Mesenchymal stem cell (in vitro differentiated cells and primary cell): ENCODE data around the gene NET1.

Experiments
- DNase-seq: peaks from one replicate; pipeline ENCODE4 v3.0.0-alpha.2; 2013
- H2AFZ ChIP-seq: one replicate; pipeline ENCODE4 v1.6.1; 2013; ENCODE audit warnings: low read depth, mild to moderate bottlenecking, control low read depth, inconsistent platforms, low read length, moderate library complexity
- H2AK5ac ChIP-seq: 2 replicates; pipeline ENCODE4 v1.6.1; 2013; ENCODE audit warnings: low read length, moderate library complexity, mild to moderate bottlenecking, inconsistent platforms; ENCODE audit not compliant: severe bottlenecking
- H2BK120ac ChIP-seq: one replicate; pipeline ENCODE4 v1.6.1; 2013; ENCODE audit warnings: low read depth, mild to moderate bottlenecking, inconsistent platforms, low read length, moderate library complexity
- H2BK12ac ChIP-seq, 2 experiments: one replicate each; pipeline ENCODE4 v1.6.1; 2013; ENCODE audit warnings: inconsistent platforms in 2 of 2, low read length in 2 of 2, mild to moderate bottlenecking in 2 of 2, moderate library complexity in 2 of 2, control low read depth in 1 of 2
- H2BK15ac ChIP-seq: one replicate; pipeline ENCODE4 v1.6.1; 2013; ENCODE audit warnings: mild to moderate bottlenecking, low read depth, inconsistent platforms; ENCODE audit not compliant: poor library complexity, severe bottlenecking
- H2BK5ac ChIP-seq: 2 replicates; pipeline ENCODE4 v1.6.1; 2013; ENCODE audit warnings: low read depth, mild to moderate bottlenecking, low read length, control low read depth, inconsistent platforms; ENCODE audit not compliant: poor library complexity, severe bottlenecking
- H3K14ac ChIP-seq, 2 experiments: one replicate each; pipeline ENCODE4 v1.6.1; 2013; ENCODE audit warnings: inconsistent platforms in 2 of 2, low read length in 2 of 2, control low read depth in 1 of 2, mild to moderate bottlenecking in 1 of 2, moderate library complexity in 1 of 2
- H3K18ac ChIP-seq, 2 experiments: one replicate each; pipeline ENCODE4 v1.6.1; 2013; ENCODE audit warnings: inconsistent platforms in 2 of 2, low read length in 2 of 2, control low read depth in 1 of 2, low read depth in 1 of 2, mild to moderate bottlenecking in 1 of 2
- H3K23ac ChIP-seq, 2 experiments: one replicate each; pipeline ENCODE4 v1.6.1; 2013; ENCODE audit warnings: inconsistent platforms in 2 of 2, low read length in 2 of 2, mild to moderate bottlenecking in 2 of 2, moderate library complexity in 2 of 2, control low read depth in 1 of 2
- H3K27ac ChIP-seq: 2 replicates; pipeline ENCODE4 v1.5.1; 2013; ENCODE audit warnings: mild to moderate bottlenecking, moderate library complexity, low read length, control low read depth, inconsistent platforms; ENCODE audit not compliant: poor library complexity, severe bottlenecking
- H3K27me3 ChIP-seq, 2 experiments: 2 replicates each; pipeline versions ENCODE4 v1.6.1 to v1.7.0; 2013; ENCODE audit warnings: low read length in 2 of 2, mild to moderate bottlenecking in 2 of 2, moderate library complexity in 2 of 2, control low read depth in 1 of 2, inconsistent platforms in 1 of 2; ENCODE audit not compliant: control insufficient read depth in 1 of 2, insufficient read depth in 1 of 2
- H3K36me3 ChIP-seq, 2 experiments: 2 replicates each; pipeline versions ENCODE4 v1.6.1 to v1.7.0; 2013; ENCODE audit warnings: low read length in 2 of 2, control low read depth in 1 of 2, inconsistent platforms in 1 of 2, low read depth in 1 of 2, mild to moderate bottlenecking in 1 of 2; ENCODE audit not compliant: insufficient read depth in 2 of 2, control insufficient read depth in 1 of 2
- H3K4ac ChIP-seq, 2 experiments: one replicate each; pipeline ENCODE4 v1.6.1; 2013; ENCODE audit warnings: inconsistent platforms in 2 of 2, low read length in 2 of 2, mild to moderate bottlenecking in 2 of 2, moderate library complexity in 2 of 2, control low read depth in 1 of 2, low read depth in 1 of 2
- H3K4me1 ChIP-seq: 2 replicates; pipeline ENCODE4 v1.6.1; 2013; ENCODE audit warnings: low read depth, low read length, control low read depth; ENCODE audit not compliant: control insufficient read depth, insufficient read depth
- H3K4me2 ChIP-seq: 2 replicates; pipeline ENCODE4 v1.6.1; 2013; ENCODE audit warnings: low read length, mild to moderate bottlenecking, inconsistent platforms; ENCODE audit not compliant: poor library complexity, severe bottlenecking
- H3K4me3 ChIP-seq, 2 experiments: 2 replicates each; pipeline versions ENCODE4 v1.5.1 to v1.7.0; 2013; ENCODE audit warnings: low read length in 2 of 2, mild to moderate bottlenecking in 2 of 2, control low read depth in 1 of 2, low read depth in 1 of 2; ENCODE audit not compliant: insufficient read depth in 1 of 2
- H3K79me1 ChIP-seq: replicated peaks from 2 replicates; pipeline ENCODE4 v1.6.1; 2013; ENCODE audit warnings: mild to moderate bottlenecking, control low read depth, low read length, inconsistent platforms; ENCODE audit not compliant: poor library complexity, severe bottlenecking
- H3K9ac ChIP-seq: 2 replicates; pipeline ENCODE4 v1.7.0; 2013; ENCODE audit warnings: mild to moderate bottlenecking, low read length, moderate library complexity
- H3K9me3 ChIP-seq: 2 replicates; pipeline ENCODE4 v1.7.0; 2013; ENCODE audit warnings: mild to moderate bottlenecking, low read length; ENCODE audit not compliant: control insufficient read depth
- H4K8ac ChIP-seq: one replicate; pipeline ENCODE4 v1.6.1; 2013; ENCODE audit warnings: inconsistent platforms, mild to moderate bottlenecking, low read length, moderate library complexity
- H4K91ac ChIP-seq: one replicate; pipeline ENCODE4 v1.6.1; 2013; ENCODE audit warnings: mild to moderate bottlenecking, low read length, inconsistent platforms
- WGBS: methylation state at CpG from one replicate; pipeline ENCODE4 v1.1.7; 2013; ENCODE audit warnings: mixed read lengths; 5-methylcytosine and 5-hydroxymethylcytosine counted together

NET1 gene

DNA sequence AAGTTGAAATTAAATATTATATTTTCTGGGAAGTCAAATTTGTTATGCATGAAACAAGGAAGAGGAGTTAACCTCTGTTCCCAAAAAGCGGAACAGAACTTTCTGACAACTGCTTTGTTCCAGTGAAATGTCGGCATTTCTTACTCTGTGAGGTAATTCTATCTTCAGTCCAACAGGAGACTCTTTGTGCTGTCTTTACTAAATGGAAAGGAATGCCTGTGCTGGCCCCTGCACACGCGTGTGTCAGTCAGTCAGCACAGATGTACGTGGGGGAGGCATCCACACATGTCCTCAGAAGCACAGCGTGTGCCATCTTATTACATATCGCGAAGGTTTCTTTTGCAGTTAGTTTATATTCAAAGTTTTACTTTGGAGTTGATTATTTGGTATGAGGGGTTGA is 37.5 kb downstream of the NET1 start:
- H3K4ac ChIP-seq = no peak overlapping the region
- H2BK15ac ChIP-seq = no peak overlapping the region
- no peak overlapping the region for H2BK12ac ChIP-seq
- H3K9ac ChIP-seq = peak overlapping the region; percentile 97
- no peak overlapping the region for H3K23ac ChIP-seq
- no peak overlapping the region for H2BK120ac ChIP-seq
- H3K18ac ChIP-seq = no peak overlapping the region
- H4K91ac ChIP-seq = no peak overlapping the region
- no peaks in the 10 kb centered on the region for H3K27me3 ChIP-seq
- no peak overlapping the region for H3K14ac ChIP-seq
- H3K9me3 ChIP-seq = no peaks in the 10 kb centered on the region
- 62% methylated on average over 8 of the region's 8 CpGs for WGBS
- H3K4me3 ChIP-seq = peak overlapping the region in 1 of 2 experiments; percentile 89
- peak; percentile 77 for DNase-seq
- H4K8ac ChIP-seq = no peak overlapping the region
- H2AFZ ChIP-seq = no peak overlapping the region
- peak overlapping the region; percentile 55 for H3K4me2 ChIP-seq
- H3K27ac ChIP-seq = peak overlapping the region; percentile 2
- peaks cover 8% of the 10 kb centered on the region for H3K79me1 ChIP-seq
- peaks cover 6 to 34% of the 10 kb centered on the region in 2 experiments for H3K36me3 ChIP-seq
- H2BK5ac ChIP-seq = no peak overlapping the region
- H2AK5ac ChIP-seq = no peak overlapping the region
- peaks cover 2% of the 10 kb centered on the region for H3K4me1 ChIP-seq

DNA sequence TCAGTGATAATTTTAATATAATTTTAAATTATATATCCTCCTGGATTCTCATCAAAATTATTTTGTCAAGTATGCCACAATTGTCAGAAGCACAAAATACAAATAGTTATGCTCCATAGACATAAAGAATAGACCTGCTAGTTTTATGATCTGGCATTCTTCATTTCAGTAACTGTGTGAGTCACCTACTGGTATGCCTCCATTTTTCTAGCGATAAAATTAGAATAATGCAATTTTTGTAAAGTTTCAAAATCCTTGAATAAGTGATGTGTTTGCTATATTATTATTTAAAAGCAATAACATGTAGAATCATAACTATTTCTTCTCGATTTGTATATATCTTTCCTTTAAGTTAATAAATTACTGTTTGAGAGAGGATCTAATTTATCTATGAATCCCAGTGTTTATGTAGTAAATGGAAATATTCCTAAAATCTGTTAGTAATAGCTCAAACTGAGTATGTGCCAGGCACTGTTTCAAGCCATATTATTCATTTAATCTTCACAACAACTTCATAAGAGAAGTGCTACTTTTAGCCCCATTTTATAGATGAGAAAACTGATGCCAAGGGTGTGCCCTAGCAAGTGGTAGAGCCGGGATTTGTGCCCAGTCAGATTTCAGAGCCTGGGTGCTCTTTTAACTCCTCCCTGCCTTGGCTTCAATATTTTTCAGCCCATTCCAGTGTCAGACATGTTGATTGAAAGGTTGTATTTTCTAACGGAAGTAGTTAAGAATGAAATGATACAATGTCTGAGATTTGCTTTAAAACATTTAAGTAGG is 38.4 kb downstream of the NET1 start:
- Histone ChIP-seq H3K79me1 (peaks cover 7% of the 10 kb centered on the region), H3K23ac (no peak overlapping the region), H3K4me2 (no peak overlapping the region), H3K4me1 (peaks cover 2% of the 10 kb centered on the region), H3K9me3 (no peaks in the 10 kb centered on the region), H4K91ac (no peak overlapping the region), H3K4me3 (no peak overlapping the region), H2AK5ac (no peak overlapping the region), H3K9ac (peak overlapping the region; percentile 97), H3K18ac (no peak overlapping the region), H2BK12ac (no peak overlapping the region), H3K4ac (no peak overlapping the region), H3K27me3 (no peaks in the 10 kb centered on the region), H4K8ac (no peak overlapping the region), H3K36me3 (peaks cover 9 to 43% of the 10 kb centered on the region in 2 experiments), H2BK120ac (no peak overlapping the region), H2BK5ac (no peak overlapping the region), H3K27ac (no peak overlapping the region), H2AFZ (no peak overlapping the region), H3K14ac (no peak overlapping the region), H2BK15ac (no peak overlapping the region)
- WGBS = 92% methylated on average over 1 of the region's 4 CpGs
- no peak for DNase-seq

DNA sequence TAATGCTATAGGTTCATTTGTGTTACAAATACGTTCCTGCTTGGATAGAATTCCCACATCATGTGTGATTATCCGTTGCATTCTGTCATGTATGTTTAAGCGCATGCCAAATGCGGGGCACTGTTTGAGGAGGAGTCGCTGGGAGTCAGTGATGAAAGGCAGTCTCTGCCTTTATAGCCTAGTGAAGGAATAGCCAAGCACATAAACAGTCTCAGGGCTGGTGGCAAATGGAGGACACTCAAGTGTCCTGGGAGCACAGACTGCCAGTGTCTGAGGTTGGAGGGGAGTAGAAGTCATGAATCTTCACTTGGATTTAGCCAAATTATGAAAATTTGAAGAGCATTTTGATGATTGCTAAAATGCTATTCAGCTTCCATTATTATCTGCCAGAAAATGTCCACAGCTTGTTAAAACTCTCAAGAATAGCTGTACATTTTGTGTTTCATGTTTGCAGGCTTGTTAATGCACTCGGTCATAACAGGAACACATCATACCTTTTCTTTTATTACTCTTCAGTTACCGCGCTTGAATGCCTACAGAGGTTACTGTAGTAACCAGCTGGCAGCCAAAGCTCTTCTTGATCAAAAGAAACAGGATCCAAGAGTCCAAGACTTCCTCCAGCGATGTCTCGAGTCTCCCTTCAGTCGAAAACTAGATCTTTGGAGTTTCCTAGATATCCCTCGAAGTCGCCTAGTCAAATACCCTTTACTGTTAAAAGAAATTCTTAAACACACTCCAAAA is 41.6 kb downstream of the NET1 start:
- Histone ChIP-seq H3K18ac (no peak overlapping the region), H3K23ac (no peak overlapping the region), H3K27ac (no peak overlapping the region), H3K9me3 (no peaks in the 10 kb centered on the region), H3K4me2 (no peak overlapping the region), H2BK12ac (no peak overlapping the region), H4K91ac (no peak overlapping the region), H2BK120ac (no peak overlapping the region), H2AK5ac (no peak overlapping the region), H4K8ac (no peak overlapping the region), H3K4me3 (no peak overlapping the region), H3K4me1 (peaks cover 2% of the 10 kb centered on the region), H2AFZ (no peak overlapping the region), H3K36me3 (peaks cover 14 to 73% of the 10 kb centered on the region in 2 experiments), H2BK15ac (no peak overlapping the region), H3K79me1 (peaks cover 12% of the 10 kb centered on the region), H3K4ac (no peak overlapping the region), H3K14ac (no peak overlapping the region), H3K27me3 (no peaks in the 10 kb centered on the region), H3K9ac (no peak overlapping the region), H2BK5ac (no peak overlapping the region)
- WGBS = 95% methylated on average over 13 of the region's 13 CpGs
- DNase-seq = no peak

DNA sequence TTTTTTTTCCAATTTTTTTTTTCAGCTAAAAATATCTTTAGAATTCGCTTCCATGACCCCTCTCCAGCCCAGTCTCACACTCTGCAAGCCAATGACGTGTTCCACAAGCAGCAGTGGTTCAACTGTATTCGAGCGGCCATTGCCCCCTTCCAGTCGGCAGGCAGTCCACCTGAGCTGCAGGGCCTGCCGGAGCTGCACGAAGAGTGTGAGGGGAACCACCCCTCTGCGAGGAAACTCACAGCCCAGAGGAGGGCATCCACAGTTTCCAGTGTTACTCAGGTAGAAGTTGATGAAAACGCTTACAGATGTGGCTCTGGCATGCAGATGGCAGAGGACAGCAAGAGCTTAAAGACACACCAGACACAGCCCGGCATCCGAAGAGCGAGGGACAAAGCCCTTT is 44.2 kb downstream of the NET1 start:
- DNase-seq = no peak
- no peak overlapping the region for H2BK120ac ChIP-seq
- no peak overlapping the region for H3K14ac ChIP-seq
- H3K4me1 ChIP-seq = peaks cover 2% of the 10 kb centered on the region
- no peak overlapping the region for H2BK15ac ChIP-seq
- H3K9ac ChIP-seq = no peak overlapping the region
- H3K23ac ChIP-seq = no peak overlapping the region
- no peak overlapping the region for H2BK5ac ChIP-seq
- H3K4me3 ChIP-seq = no peak overlapping the region
- no peaks in the 10 kb centered on the region for H3K9me3 ChIP-seq
- H2AK5ac ChIP-seq = no peak overlapping the region
- no peak overlapping the region for H3K4me2 ChIP-seq
- H2BK12ac ChIP-seq = no peak overlapping the region
- no peak overlapping the region for H2AFZ ChIP-seq
- no peaks in the 10 kb centered on the region for H3K27me3 ChIP-seq
- H3K36me3 ChIP-seq = peaks cover 17 to 87% of the 10 kb centered on the region in 2 experiments
- no peak overlapping the region for H3K18ac ChIP-seq
- 98% methylated on average over 12 of the region's 12 CpGs for WGBS
- peaks cover 12% of the 10 kb centered on the region for H3K79me1 ChIP-seq
- no peak overlapping the region for H3K27ac ChIP-seq
- no peak overlapping the region for H3K4ac ChIP-seq
- no peak overlapping the region for H4K91ac ChIP-seq
- H4K8ac ChIP-seq = no peak overlapping the region
